ENCODE data around the gene GALNS.

DNA sequence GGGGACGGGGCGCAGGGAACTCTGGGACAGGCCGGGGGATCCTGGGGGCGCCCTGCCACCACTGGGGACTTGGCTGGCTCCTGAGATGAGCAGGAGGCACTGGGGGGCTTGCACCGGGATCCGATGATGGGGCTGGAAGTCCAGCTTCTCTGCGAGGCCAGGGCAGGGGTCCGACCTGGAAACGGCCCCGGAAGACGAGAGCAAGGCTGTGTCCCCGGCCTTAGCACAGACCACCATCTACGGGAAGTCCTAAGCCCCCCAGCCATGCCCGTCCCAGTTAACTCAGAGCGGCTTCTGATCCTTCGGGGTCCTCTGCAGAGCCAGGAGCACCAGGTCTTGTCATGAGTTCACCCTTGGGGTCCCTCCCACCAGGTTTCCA, 52.6 kb downstream of the GALNS start:
- TF ChIP-seq, protein P1, sequence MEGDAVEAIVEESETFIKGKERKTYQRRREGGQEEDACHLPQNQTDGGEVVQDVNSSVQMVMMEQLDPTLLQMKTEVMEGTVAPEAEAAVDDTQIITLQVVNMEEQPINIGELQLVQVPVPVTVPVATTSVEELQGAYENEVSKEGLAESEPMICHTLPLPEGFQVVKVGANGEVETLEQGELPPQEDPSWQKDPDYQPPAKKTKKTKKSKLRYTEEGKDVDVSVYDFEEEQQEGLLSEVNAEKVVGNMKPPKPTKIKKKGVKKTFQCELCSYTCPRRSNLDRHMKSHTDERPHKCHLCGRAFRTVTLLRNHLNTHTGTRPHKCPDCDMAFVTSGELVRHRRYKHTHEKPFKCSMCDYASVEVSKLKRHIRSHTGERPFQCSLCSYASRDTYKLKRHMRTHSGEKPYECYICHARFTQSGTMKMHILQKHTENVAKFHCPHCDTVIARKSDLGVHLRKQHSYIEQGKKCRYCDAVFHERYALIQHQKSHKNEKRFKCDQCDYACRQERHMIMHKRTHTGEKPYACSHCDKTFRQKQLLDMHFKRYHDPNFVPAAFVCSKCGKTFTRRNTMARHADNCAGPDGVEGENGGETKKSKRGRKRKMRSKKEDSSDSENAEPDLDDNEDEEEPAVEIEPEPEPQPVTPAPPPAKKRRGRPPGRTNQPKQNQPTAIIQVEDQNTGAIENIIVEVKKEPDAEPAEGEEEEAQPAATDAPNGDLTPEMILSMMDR (conservative IDR thresholded peaks at IDR 0.05; ENCODE audit: low read length) = no peak
- no peak for TF ChIP-seq EZH2phosphoT487 (IDR thresholded peaks at IDR 0.05; ENCODE audit: borderline replicate concordance)

Data from Loucy (cell line).